ENCODE results near the gene GNAO1. TPM values are rescaled to one million over a fixed set of nuclear protein-coding genes. Genes with fewer than 3 reads are reported as not detected.

The GNAO1 gene
- total and polyA plus RNA-seq, 5 donors from 2014 or later = 3.0 TPM; not detected in 4

GRCh38 chr16:56288019-56288418 is 96.7 kb downstream of the GNAO1 start:
- Mint-ChIP-seq H3K4me3 (no peak overlapping the region), H3K36me3 (no peaks in the 10 kb centered on the region), H3K9me3 (peaks cover 0 to 2% (median 0%) of the 10 kb centered on the region in 7 donors), H3K27me3 (no peaks in the 10 kb centered on the region), H3K27ac (no peak overlapping the region), H3K4me1 (no peaks in the 10 kb centered on the region)
- H3K4me1 ChIP-seq (ENCODE audit: control insufficient read depth, insufficient read depth, low read length, poor library complexity, severe bottlenecking) = no peaks in the 10 kb centered on the region
- no peak overlapping the region for H3K27ac ChIP-seq (ENCODE audit: insufficient read depth, low read length, poor library complexity, severe bottlenecking)
- no peaks in the 10 kb centered on the region for H3K36me3 ChIP-seq (ENCODE audit: control insufficient read depth, insufficient read depth, low read length)
- H3K9me3 ChIP-seq (ENCODE audit: control insufficient read depth in 2 of 2, low read length in 2 of 2) = no peaks in the 10 kb centered on the region
- no peak overlapping the region for H3K4me3 ChIP-seq (ENCODE audit: low read depth, low read length)
- ATAC-seq (ENCODE audit: low read depth in 2 of 2) (no peak), DNase-seq (no peak)
- no peaks in the 10 kb centered on the region for H3K27me3 ChIP-seq (ENCODE audit: control insufficient read depth, insufficient read depth, low read length)

GRCh38 chr16:56289416-56289815 is 98.1 kb downstream of the GNAO1 start:
- no peak overlapping the region for H3K27ac ChIP-seq (ENCODE audit: insufficient read depth, low read length, poor library complexity, severe bottlenecking)
- Mint-ChIP-seq H3K4me1 (no peaks in the 10 kb centered on the region), H3K9me3 (peaks cover 0 to 2% (median 0%) of the 10 kb centered on the region in 7 donors)

GRCh38 chr16:56289862-56290261 is 98.6 kb downstream of the GNAO1 start:
- no peaks in the 10 kb centered on the region for H3K27me3 ChIP-seq (ENCODE audit: control insufficient read depth, insufficient read depth, low read length)
- no peaks in the 10 kb centered on the region for H3K36me3 Mint-ChIP-seq
- no peaks in the 10 kb centered on the region for H3K9me3 ChIP-seq (ENCODE audit: control insufficient read depth in 2 of 2, low read length in 2 of 2)
- no peak overlapping the region for H3K4me3 Mint-ChIP-seq
- no peaks in the 10 kb centered on the region for H3K4me1 ChIP-seq (ENCODE audit: control insufficient read depth, insufficient read depth, low read length, poor library complexity, severe bottlenecking)
- H3K27ac ChIP-seq (ENCODE audit: insufficient read depth, low read length, poor library complexity, severe bottlenecking) = no peak overlapping the region
- H3K36me3 ChIP-seq (ENCODE audit: control insufficient read depth, insufficient read depth, low read length) = no peaks in the 10 kb centered on the region
- no peaks in the 10 kb centered on the region for H3K27me3 Mint-ChIP-seq
- H3K9me3 Mint-ChIP-seq = peaks cover 0 to 2% (median 0%) of the 10 kb centered on the region in 7 donors
- no peak overlapping the region for H3K4me3 ChIP-seq (ENCODE audit: low read depth, low read length)
- H3K27ac Mint-ChIP-seq = no peak overlapping the region
- no peak for DNase-seq
- ATAC-seq (ENCODE audit: low read depth in 2 of 2) = no peak
- no peaks in the 10 kb centered on the region for H3K4me1 Mint-ChIP-seq

More at GRCh38 chr16:56289416-56289815, 98.1 kb downstream of the GNAO1 start:
- no peaks in the 10 kb centered on the region for H3K27me3 ChIP-seq (ENCODE audit: control insufficient read depth, insufficient read depth, low read length)
- Mint-ChIP-seq H3K27ac (no peak overlapping the region), H3K36me3 (no peaks in the 10 kb centered on the region), H3K27me3 (no peaks in the 10 kb centered on the region), H3K4me3 (no peak overlapping the region)
- no peaks in the 10 kb centered on the region for H3K4me1 ChIP-seq (ENCODE audit: control insufficient read depth, insufficient read depth, low read length, poor library complexity, severe bottlenecking)
- ATAC-seq (ENCODE audit: low read depth in 2 of 2) = no peak
- no peaks in the 10 kb centered on the region for H3K9me3 ChIP-seq (ENCODE audit: control insufficient read depth in 2 of 2, low read length in 2 of 2)
- DNase-seq = no peak
- H3K36me3 ChIP-seq (ENCODE audit: control insufficient read depth, insufficient read depth, low read length) = no peaks in the 10 kb centered on the region
- no peak overlapping the region for H3K4me3 ChIP-seq (ENCODE audit: low read depth, low read length)

- Histone ChIP-seq H3K27ac (ENCODE audit: insufficient read depth, low read length, poor library complexity, severe bottlenecking) (no peak overlapping the region), H3K27me3 (ENCODE audit: control insufficient read depth, insufficient read depth, low read length) (no peaks in the 10 kb centered on the region), H3K36me3 (ENCODE audit: control insufficient read depth, insufficient read depth, low read length) (no peaks in the 10 kb centered on the region), H3K9me3 (ENCODE audit: control insufficient read depth in 2 of 2, low read length in 2 of 2) (no peaks in the 10 kb centered on the region), H3K4me3 (ENCODE audit: low read depth, low read length) (no peak overlapping the region), H3K4me1 (ENCODE audit: control insufficient read depth, insufficient read depth, low read length, poor library complexity, severe bottlenecking) (no peaks in the 10 kb centered on the region)
- H3K4me3 Mint-ChIP-seq = no peak overlapping the region
- no peaks in the 10 kb centered on the region for H3K4me1 Mint-ChIP-seq
- H3K9me3 Mint-ChIP-seq = peaks cover 0 to 2% (median 0%) of the 10 kb centered on the region in 7 donors
- no peak overlapping the region for H3K27ac Mint-ChIP-seq
- DNase-seq = no peak
- H3K36me3 Mint-ChIP-seq = no peaks in the 10 kb centered on the region
- ATAC-seq (ENCODE audit: low read depth in 2 of 2) = no peak
- peaks cover 8% of the 10 kb centered on the region for H3K27me3 Mint-ChIP-seq
Observed at GRCh38 chr16:56294014-56294413, 102.7 kb downstream of the GNAO1 start.

GRCh38 chr16:56294579-56294978 is 103.3 kb downstream of the GNAO1 start:
- Mint-ChIP-seq H3K36me3 (no peaks in the 10 kb centered on the region), H3K27me3 (peaks cover 8% of the 10 kb centered on the region), H3K4me3 (no peak overlapping the region), H3K4me1 (peaks cover 0 to 4% (median 0%) of the 10 kb centered on the region in 4 donors), H3K9me3 (peaks cover 0 to 2% (median 0%) of the 10 kb centered on the region in 7 donors), H3K27ac (no peak overlapping the region)
- ATAC-seq (ENCODE audit: low read depth in 2 of 2) (no peak), DNase-seq (no peak)
- Histone ChIP-seq H3K36me3 (ENCODE audit: control insufficient read depth, insufficient read depth, low read length) (no peaks in the 10 kb centered on the region), H3K4me1 (ENCODE audit: control insufficient read depth, insufficient read depth, low read length, poor library complexity, severe bottlenecking) (no peaks in the 10 kb centered on the region), H3K27me3 (ENCODE audit: control insufficient read depth, insufficient read depth, low read length) (no peaks in the 10 kb centered on the region), H3K27ac (ENCODE audit: insufficient read depth, low read length, poor library complexity, severe bottlenecking) (no peak overlapping the region), H3K9me3 (ENCODE audit: control insufficient read depth in 2 of 2, low read length in 2 of 2) (no peaks in the 10 kb centered on the region), H3K4me3 (ENCODE audit: low read depth, low read length) (no peak overlapping the region)

GRCh38 chr16:56295059-56295665 is 103.9 kb downstream of the GNAO1 start:
- ATAC-seq (ENCODE audit: low read depth in 2 of 2) (no peak), DNase-seq (no peak)
- no peak overlapping the region for H3K27ac ChIP-seq (ENCODE audit: insufficient read depth, low read length, poor library complexity, severe bottlenecking)
- no peaks in the 10 kb centered on the region for H3K36me3 Mint-ChIP-seq
- H3K27me3 ChIP-seq (ENCODE audit: control insufficient read depth, insufficient read depth, low read length) = no peaks in the 10 kb centered on the region
- peaks cover 0 to 5% (median 0%) of the 10 kb centered on the region in 4 donors for H3K4me1 Mint-ChIP-seq
- H3K4me3 Mint-ChIP-seq = no peak overlapping the region
- H3K9me3 ChIP-seq (ENCODE audit: control insufficient read depth in 2 of 2, low read length in 2 of 2) = no peaks in the 10 kb centered on the region
- H3K27me3 Mint-ChIP-seq = peaks cover 8% of the 10 kb centered on the region
- no peak overlapping the region for H3K4me3 ChIP-seq (ENCODE audit: low read depth, low read length)
- no peaks in the 10 kb centered on the region for H3K36me3 ChIP-seq (ENCODE audit: control insufficient read depth, insufficient read depth, low read length)
- H3K9me3 Mint-ChIP-seq = peaks cover 0 to under 1% (median 0%) of the 10 kb centered on the region in 7 donors
- H3K27ac Mint-ChIP-seq = peak overlapping the region in 1 of 3 donors; percentile 68
- no peaks in the 10 kb centered on the region for H3K4me1 ChIP-seq (ENCODE audit: control insufficient read depth, insufficient read depth, low read length, poor library complexity, severe bottlenecking)

- H3K36me3 Mint-ChIP-seq = no peaks in the 10 kb centered on the region
- H3K9me3 ChIP-seq (ENCODE audit: control insufficient read depth in 2 of 2, low read length in 2 of 2) = no peaks in the 10 kb centered on the region
- DNase-seq (no peak), ATAC-seq (ENCODE audit: low read depth in 2 of 2) (no peak)
- H3K27me3 ChIP-seq (ENCODE audit: control insufficient read depth, insufficient read depth, low read length) = no peaks in the 10 kb centered on the region
- H3K27ac Mint-ChIP-seq = peak overlapping the region in 1 of 3 donors; percentile 68
- no peak overlapping the region for H3K4me3 Mint-ChIP-seq
- no peaks in the 10 kb centered on the region for H3K4me1 ChIP-seq (ENCODE audit: control insufficient read depth, insufficient read depth, low read length, poor library complexity, severe bottlenecking)
- H3K36me3 ChIP-seq (ENCODE audit: control insufficient read depth, insufficient read depth, low read length) = no peaks in the 10 kb centered on the region
- H3K27me3 Mint-ChIP-seq = peaks cover 8% of the 10 kb centered on the region
- no peaks in the 10 kb centered on the region for H3K9me3 Mint-ChIP-seq
- no peak overlapping the region for H3K27ac ChIP-seq (ENCODE audit: insufficient read depth, low read length, poor library complexity, severe bottlenecking)
- peaks cover 0 to 5% (median 0%) of the 10 kb centered on the region in 4 donors for H3K4me1 Mint-ChIP-seq
- H3K4me3 ChIP-seq (ENCODE audit: low read depth, low read length) = no peak overlapping the region
Observed at GRCh38 chr16:56295739-56296527, 104.6 kb downstream of the GNAO1 start.

Data from CD4-positive, CD25-positive, alpha-beta regulatory T cell (primary cell).